ENCODE measurements around the gene CPLX1.
"Not testable (repeated sequence)": the region's sequence is repeated elsewhere in the genome, so short reads cannot be mapped to it uniquely, and the experiment has no call there.

CPLX1 gene

GRCh38 chr4:775485-775884 lies 50.4 kb downstream of the CPLX1 start:
- DNase-seq (ENCODE audit: low read depth): not testable (repeated sequence)

- not testable (repeated sequence) for DNase-seq (ENCODE audit: low read depth)
Observed at GRCh38 chr4:774419-775092, 51.4 kb downstream of the CPLX1 start.

DNA sequence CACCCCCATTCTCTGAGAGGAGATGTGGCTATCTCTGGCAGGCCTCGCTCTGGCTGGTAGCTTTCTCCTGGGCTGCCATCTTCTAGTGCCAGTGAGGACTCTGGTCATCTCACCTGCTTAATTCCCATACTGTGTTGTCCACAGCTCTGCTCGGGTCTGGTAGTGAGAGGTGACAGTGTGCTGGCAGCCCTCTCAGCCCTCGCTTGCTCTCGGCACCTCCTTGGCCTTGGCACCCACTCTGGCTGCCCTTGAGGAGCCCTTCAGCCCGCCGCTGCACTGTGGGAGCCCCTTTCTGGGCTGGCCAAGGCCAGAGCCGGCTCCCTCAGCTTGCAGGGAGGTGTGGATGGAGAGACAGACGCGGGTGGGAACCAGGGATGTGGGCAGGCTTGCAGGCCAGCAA lies 52.7 kb downstream of the CPLX1 start:
- no peak for DNase-seq (ENCODE audit: low read depth)

DNA sequence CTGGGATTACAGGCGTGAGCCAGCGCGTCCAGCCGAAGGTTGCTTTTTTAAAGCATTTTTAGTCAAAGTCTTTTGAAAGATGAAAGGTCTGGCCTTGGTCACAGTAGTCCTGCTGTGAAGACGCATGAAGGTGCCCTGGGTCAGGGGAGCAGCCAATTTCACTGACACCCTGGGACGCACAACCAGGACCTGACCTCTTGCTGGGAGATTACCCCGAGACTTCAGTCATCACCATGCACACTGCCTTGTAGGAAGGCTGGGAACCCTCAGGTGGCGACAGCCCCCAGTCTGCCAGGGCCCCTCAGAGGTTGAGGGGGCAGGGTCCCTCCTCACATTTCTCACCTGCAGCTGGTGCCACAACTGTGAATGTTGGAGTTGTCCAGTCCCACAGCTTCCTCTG lies 53.2 kb downstream of the CPLX1 start:
- DNase-seq (ENCODE audit: low read depth): no peak

GRCh38 chr4:772118-772517 lies 53.8 kb downstream of the CPLX1 start:
- no peak for DNase-seq (ENCODE audit: low read depth)

- no peak for DNase-seq (ENCODE audit: low read depth)
Observed at GRCh38 chr4:771464-771863, 54.5 kb downstream of the CPLX1 start.

DNA sequence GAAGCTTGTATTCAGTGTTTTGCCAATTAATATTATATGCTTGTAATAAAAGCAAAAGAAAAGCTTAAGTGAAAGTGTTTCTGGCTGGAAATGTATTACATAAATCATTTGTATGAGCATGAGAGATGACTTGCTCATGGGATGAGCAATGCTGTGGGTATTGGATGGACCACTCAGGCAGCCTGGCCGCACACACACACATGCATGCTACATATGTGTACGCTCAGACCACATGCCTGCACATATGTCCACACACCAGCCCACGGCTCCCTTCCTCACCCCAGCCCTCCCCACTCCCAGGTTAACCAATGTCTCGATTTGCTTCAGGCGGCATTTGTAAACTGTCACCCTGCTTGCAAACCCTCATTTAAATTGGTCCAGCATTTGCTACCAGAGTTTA lies 55.9 kb downstream of the CPLX1 start:
- DNase-seq (ENCODE audit: low read depth): no peak

- DNase-seq (ENCODE audit: low read depth): no peak
Observed at GRCh38 chr4:769511-769910, 56.4 kb downstream of the CPLX1 start.

DNA sequence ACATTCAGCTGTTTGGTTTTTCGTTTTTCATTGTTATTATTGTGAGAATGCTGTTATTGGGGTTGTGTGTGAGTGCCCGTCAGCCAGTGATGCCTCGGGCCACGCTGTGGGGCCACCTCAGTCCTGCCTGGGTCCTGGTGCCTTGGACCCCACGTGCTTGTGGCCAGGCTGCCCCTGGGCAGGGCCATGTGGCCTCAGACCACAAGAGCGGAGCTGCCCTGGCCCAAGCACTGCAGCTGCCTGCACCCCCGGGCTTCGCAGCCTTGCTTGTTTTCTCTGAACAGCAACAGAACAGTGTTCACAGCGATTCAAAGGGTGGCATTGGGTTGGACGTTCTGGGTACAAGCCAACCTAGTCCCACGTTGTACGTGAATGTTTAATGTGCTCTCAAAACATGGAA lies 56.9 kb downstream of the CPLX1 start:
- DNase-seq (ENCODE audit: low read depth): no peak

DNA sequence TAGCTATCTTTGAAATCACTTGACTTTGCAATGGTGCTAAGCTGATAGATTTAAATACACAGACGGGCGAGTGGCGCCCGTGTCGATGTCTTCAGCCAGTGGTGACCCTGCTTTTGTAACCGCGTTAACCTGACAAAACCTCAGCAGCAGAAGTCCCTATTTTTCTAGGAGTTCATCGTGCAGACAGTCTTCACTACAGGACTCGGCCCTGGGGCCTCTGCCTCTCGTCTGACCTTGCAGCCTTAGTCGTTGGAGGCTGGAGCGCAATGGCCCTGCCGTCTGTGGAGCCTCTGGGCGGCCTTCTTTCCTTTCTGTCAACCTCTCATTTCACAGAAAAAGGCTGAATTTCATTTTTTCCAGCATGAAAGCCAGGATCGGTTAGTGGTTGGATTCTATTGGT lies 57.9 kb downstream of the CPLX1 start:
- no peak for DNase-seq (ENCODE audit: low read depth)

DNA sequence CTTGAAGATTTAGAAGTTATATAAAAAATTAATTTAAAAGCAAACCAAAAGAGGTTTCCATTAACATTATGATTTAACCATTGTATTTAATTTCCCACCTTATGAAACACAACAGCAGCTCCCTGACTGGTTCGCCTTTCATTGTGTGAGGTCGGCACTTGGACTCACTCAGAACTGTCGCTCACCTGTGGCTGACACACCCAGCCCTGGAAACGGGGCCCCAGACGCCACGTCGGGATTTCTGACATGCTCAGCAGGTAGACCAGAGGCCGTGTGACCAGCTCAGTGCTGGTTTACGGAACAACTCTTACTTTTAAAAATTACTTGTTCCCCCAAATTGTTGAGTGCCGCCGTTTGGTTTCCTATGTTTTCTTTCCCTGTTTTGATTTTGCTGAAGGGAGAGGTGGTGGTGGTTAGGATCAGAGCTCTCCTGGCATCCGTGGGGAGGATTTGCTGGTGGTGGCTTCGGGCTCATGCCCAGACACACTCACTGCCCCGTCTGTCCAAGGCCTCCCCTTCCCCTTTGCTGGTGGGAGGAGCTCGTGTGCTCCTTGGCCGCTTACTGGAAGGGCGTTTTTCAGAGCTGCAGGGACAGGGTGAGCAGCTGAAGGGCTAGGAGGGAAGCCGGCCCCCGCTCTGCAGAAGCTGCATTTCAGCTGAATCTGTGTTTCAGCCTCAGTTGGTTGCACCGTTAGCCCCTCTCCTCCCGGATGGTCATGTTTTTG lies 59.2 kb downstream of the CPLX1 start:
- DNase-seq (ENCODE audit: low read depth): no peak

DNA sequence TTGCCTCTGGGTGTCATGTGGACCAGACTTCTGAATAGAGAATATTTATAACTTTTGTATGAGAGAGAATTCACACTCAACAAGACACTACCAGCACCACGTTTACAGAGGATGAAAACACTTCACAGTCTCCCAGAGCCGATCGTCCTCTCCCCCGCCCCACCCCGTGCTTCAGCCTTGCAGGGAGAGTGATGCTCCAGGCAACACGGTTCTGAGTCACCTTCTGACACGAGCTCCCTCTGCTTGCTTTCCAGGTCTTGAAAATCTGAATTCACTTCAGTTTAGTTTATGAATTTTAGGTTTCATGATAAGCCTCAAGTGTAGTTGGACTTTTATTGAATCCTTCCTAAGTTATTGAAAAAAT lies 59.8 kb downstream of the CPLX1 start:
- DNase-seq (ENCODE audit: low read depth): no peak

- no peak for DNase-seq (ENCODE audit: low read depth)
Observed at GRCh38 chr4:764405-765169, 61.3 kb downstream of the CPLX1 start.

DNA sequence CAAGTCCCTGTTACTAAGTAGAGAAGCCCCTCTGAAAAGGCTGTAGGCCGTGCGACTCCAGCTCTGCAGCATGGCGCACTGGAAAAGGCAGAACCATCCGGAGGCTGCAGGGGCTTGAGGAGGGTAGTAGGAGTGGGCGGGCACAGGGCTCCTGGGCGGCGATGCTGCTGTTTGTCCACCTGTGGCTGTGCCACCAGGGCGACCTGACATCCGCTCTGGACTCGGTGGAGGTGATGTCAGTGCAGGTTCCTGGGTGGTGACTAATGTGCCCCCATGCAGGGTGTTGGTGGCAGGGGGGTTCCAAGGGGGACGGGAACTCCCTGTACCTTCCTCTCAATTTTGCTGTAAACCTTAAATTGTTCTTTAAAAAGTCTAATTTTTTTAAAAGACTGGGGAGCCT lies 62.0 kb downstream of the CPLX1 start:
- no peak for DNase-seq (ENCODE audit: low read depth)

DNA sequence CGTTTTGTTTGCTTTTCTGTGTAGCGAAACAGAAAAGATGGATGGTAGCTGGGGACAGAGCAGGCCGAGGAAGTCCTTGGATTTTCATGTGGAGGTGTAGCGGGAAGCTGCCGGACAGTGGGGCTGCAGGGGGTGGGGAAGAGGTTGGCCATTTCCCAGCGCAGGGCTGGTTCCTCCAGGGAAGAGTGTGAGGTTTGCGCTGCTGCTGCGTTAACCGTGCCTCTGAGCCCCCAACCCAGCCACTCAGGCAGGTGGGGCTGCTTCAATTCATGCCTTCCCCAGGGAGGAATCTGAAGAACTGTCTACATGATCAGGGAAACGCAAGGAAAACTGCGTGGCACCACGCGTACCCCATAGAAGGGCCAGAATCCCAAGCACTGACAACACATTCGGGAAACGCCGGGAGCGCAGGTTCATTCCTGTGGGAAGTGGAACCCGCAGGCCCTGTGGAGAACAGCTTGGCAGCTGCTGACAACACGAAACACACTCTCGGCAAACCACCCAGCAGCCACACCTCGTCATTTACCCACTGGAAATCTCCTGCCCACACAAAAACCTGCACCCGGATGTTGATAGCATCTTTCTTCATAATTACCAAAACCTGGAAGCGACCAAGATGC lies 62.6 kb downstream of the CPLX1 start:
- DNase-seq (ENCODE audit: low read depth): no peak

DNA sequence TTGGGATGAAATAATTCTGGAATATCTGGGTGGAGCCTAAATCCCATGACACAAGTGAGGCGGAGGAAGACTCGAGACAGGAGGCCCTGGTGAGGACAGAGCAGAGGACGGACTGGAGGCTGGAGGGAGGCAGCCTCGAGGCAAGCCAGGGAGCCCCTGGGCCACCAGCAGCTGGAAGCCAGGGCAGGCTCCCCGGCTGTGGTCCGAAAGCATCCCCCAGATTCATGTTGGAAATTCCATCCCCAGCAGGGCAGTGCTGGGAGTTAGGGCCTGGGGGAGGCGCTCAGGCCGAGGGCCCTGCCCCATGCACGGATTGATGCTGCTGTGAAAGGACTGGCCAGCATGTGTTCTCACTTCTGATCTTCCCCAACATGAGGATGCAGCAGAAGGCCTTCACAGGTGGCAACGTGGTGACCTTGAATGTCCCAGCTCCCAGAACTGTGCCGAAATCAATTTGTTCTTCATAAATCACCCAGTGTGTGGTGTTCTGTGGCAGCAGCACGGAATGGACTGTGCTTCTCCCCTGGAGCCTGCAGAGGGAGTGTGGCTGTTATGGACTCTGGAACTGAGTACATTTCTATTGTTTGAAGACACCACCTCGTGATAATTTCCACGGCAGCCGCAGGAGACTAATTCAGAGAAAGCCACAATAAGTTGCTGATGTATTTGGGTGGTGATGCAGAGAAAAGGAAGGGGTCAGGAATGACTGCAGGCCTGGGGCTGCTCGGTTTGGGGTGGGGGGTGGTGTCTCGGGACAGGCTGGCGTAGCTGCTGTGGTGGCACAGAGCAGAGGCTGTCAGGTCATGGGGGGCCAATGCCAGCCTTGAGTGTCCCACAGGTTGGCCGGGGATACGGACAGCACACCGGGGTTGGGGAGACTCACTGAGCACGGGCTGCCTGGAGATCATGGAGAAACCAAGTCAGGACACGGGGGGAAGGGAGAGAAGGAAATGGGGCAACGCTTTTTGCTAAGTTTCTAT lies 63.4 kb downstream of the CPLX1 start:
- no peak for DNase-seq (ENCODE audit: low read depth)

DNA sequence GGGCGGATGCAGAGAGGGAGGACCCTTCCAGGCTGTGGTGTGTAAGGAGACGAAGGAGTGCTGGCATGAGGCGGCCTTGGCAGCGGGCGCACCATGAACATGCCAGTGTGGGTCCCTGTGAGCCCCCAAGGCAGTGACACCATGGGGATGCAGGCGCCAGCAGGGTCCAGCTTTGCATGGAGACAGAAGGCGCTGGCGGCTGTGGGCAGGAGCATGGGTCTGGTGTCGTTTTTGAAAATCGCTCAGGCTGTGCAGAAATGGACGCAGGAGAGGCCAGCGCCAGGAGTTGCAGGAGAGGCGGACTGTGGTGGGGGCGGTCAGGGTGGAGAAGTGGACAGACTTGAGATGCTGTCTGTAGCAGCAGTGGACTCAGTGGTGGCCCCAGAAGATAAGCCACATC lies 64.2 kb downstream of the CPLX1 start:
- no peak for DNase-seq (ENCODE audit: low read depth)

GRCh38 chr4:761086-761485 lies 64.8 kb downstream of the CPLX1 start:
- no peak for DNase-seq (ENCODE audit: low read depth)

DNA sequence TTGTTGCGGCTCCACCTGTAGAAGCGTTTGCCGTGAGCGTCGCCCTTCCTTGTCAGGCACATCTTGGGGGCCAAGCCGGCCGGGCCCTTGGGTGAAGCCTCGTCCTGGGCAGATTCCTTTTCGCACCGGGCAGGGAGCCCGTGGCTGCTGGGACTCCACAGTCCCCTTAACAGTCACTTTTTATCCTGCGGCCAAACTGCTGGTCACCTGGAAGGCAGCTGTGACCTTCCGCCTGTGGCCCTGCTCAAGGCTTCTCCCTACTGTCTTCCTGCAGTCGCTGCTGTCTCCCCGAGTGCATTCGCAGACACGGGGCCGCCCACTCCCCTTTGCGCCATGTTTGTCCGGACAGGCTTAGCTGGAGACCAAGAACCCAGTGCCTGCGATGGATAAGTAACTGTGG lies 65.3 kb downstream of the CPLX1 start:
- no peak for DNase-seq (ENCODE audit: low read depth)

DNA sequence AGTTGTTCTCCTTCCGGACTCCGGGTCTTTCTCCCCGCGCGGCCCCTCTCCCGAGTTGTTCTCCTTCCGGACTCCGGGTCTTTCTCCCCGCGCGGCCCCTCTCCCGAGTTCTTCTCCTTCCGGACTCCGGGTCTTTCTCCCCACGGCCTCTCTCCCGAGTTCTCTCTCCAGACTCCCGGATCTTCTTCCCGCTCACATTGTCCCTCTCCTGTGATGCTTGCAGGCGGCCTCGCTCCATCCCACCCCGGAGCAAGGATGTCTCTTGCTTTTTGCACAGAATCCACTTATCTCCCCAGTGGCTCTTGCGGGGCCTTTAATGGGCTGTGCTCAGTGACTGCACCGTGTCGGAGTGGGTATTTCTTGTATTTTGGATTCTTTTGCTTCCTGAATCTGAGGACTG lies 66.1 kb downstream of the CPLX1 start:
- not testable (repeated sequence) for DNase-seq (ENCODE audit: low read depth)

DNA sequence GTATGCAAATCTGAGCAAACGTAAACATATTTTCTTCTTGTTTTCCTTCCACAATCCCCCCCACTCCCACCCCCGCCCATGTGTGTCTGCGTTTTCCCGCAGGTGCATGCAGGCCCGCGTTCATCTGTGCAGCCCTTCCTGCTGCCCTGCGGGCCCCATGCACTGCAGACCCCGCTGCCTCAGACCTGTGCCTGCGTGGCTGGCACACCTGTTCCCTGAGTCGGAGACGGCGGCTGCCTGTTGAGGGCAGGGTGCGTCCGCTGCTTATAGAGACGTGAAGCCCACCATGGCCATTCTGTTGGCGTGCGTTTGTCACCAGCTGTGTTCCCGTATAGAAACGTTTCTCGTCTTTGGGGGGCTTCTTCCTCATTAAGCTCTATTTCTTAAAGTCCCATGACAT lies 68.8 kb downstream of the CPLX1 start:
- DNase-seq (ENCODE audit: low read depth): no peak

All from activated gamma-delta T cell treated with anti-CD3 and anti-CD28 coated beads, Interleukin-2, amount 50 U/mL, for 16 hours (primary cell).